Pancreas (tissue), 10 donors: ENCODE data around the gene RNF31. TPM values are rescaled to one million over a fixed set of nuclear protein-coding genes. Genes with fewer than 3 reads are reported as not detected.
A peak's percentile ranks its signal among the peaks of the same experiment; 100 is the strongest.

Source experiments
- ATAC-seq, 4 donors: fragments of 200-7000 bp; cut with Tn5 transposase; one replicate each; pipeline versions ENCODE4 v1.8.0 to v1.9.1; 2020; ENCODE audit warnings: mild to moderate bottlenecking in 4 of 4, moderate library complexity in 4 of 4
- DNase-seq, 6 donors: peaks; one replicate each; pipeline ENCODE4 v3.0.0-alpha.2; 2020
- FAIRE-seq: peaks from 2 replicates; lab custom pipeline; 2012; peaks lifted over from hg19 to GRCh38; lab: Jason Lieb, UNC
- H3K27ac ChIP-seq, 4 donors: fragments of 200-600 bp; sonication (generic); 1 replicate in 3 of 4; 2 replicates in 1 of 4; pipeline versions ENCODE4 v1.5.0 to v1.8.0; 2020
- H3K27me3 ChIP-seq, 4 donors: fragments of 200-600 bp; one replicate each; pipeline ENCODE4 v1.8.0; 2021
- H3K36me3 ChIP-seq, 3 donors: fragments of 200-600 bp; sonication (generic) in 1 of 3; one replicate each; pipeline versions ENCODE4 v1.5.0 to v1.8.0; 2020 to 2021
- H3K4me1 ChIP-seq, 3 donors: fragments of 200-600 bp; one replicate each; pipeline ENCODE4 v1.8.0; 2021
- H3K4me3 ChIP-seq, 4 donors: fragments of 200-600 bp; sonication (generic) in 2 of 4; one replicate each; pipeline versions ENCODE4 v1.5.0 to v1.8.0; 2020 to 2021
- H3K9me3 ChIP-seq, 4 donors: fragments of 200-600 bp; one replicate each; pipeline ENCODE4 v1.8.0; 2021
- WGBS, 2 donors: extraction: QIAGEN DNeasy Blood & Tissue Kit; methylation state at CpG; one replicate each; pipeline ENCODE4 v1.1.7; 2013; 5-methylcytosine and 5-hydroxymethylcytosine counted together
- intact Hi-C, 3 donors: fragments of 100-400 bp; cut with DNase I; formaldehyde crosslinking; loops; one replicate each; pipeline versions ENCODE4 v1.11.1 to v1.14.2; 2022
- polyA plus RNA-seq, 2 donors: library from polyadenylated mRNA; stranded (reverse); fragments of 200-250 nt; gene quantifications; one replicate each; pipeline ENCODE4 v1.2.3, GENCODE V29; 2013
- total RNA-seq, 6 donors: library from RNA; stranded (reverse); fragmentation: NEBNext Ultra II Directional in 4 of 6; extraction: Animal tissue kit (Norgen Biotek cat#: 25700) in 4 of 6; gene quantifications; one replicate each; pipeline versions ENCODE4 v1.2.1 to v1.2.4, GENCODE V29; 2021 to 2023
- TF ChIP-seq, protein P1 (sequence below), 4 donors: fragments of 200-600 bp; sonication (generic) in 3 of 4; IDR thresholded peaks; one replicate each; pipeline versions ENCODE4 v1.5.0 to v1.8.0; 2021; ENCODE audit warnings: antibody characterized with exemption in 4 of 4
- donor health status: healthy with polysubstance abuse.
- donor health status: DM: no; HTN: no; CAD: no; lungs with moderate emphysema.
- donor health status: DM: no; HTN: no; CAD: no.
- donor health status: control.
- donor health status: control.
- donor health status: Bipolar disorder and iron deficiency.
- donor health status: DM: yes; HTN: yes; CAD: no.
- donor health status: DM: no; HTN: no; CAD: no.
- donor health status: DM: no; HTN: no; CAD: no.
- donor health status: DM: yes; HTN: yes; CAD: no.

The RNF31 gene
- total and polyA plus RNA-seq, 8 donors, result 25.8 to 169 (median 40.4) TPM

DNA sequence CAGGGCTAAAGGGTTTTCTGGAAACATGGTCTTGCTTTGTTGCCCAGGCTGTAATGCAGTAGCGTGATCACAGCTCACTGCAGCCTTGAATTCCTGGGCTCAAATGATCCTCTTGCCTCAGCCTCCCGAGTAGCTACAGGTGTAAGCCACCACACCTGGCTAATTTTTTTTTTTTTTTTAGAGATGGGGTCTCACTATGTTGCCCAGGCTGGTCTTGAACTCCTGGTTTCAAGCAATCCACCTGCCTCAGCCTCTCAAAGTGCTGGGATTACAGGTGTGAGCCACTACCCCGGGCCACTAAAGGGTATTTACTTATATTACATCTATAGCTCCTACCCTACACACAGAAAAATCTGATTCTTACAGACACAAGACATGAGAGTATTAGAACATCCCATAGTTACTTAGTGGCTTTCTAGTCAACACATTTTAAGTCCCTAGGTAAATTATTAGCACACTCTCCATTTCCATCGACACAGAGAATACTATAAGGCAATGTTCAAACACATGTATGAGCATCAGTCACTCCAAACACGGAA, 38.9 kb upstream of the RNF31 start:
- WGBS, 2 donors, result 30% methylated on average over 5 of the region's 5 CpGs
- Histone ChIP-seq H3K27me3 (no peaks in the 10 kb centered on the region), H3K27ac (peak overlapping the region in 2 of 4 donors; percentile 72 to 80), H3K9me3 (no peaks in the 10 kb centered on the region), H3K4me3 (no peak overlapping the region), H3K4me1 (peaks cover 3 to 25% (median 16%) of the 10 kb centered on the region in 3 donors), H3K36me3 (no peaks in the 10 kb centered on the region)
- intact Hi-C loops, result no loop called here
- no peak for DNase-seq
- TF ChIP-seq, protein P1, sequence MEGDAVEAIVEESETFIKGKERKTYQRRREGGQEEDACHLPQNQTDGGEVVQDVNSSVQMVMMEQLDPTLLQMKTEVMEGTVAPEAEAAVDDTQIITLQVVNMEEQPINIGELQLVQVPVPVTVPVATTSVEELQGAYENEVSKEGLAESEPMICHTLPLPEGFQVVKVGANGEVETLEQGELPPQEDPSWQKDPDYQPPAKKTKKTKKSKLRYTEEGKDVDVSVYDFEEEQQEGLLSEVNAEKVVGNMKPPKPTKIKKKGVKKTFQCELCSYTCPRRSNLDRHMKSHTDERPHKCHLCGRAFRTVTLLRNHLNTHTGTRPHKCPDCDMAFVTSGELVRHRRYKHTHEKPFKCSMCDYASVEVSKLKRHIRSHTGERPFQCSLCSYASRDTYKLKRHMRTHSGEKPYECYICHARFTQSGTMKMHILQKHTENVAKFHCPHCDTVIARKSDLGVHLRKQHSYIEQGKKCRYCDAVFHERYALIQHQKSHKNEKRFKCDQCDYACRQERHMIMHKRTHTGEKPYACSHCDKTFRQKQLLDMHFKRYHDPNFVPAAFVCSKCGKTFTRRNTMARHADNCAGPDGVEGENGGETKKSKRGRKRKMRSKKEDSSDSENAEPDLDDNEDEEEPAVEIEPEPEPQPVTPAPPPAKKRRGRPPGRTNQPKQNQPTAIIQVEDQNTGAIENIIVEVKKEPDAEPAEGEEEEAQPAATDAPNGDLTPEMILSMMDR (IDR thresholded peaks at IDR 0.05), result no peak
- peak in 1 of 4 donors; percentile 11 for ATAC-seq
- FAIRE-seq, result no peak

DNA sequence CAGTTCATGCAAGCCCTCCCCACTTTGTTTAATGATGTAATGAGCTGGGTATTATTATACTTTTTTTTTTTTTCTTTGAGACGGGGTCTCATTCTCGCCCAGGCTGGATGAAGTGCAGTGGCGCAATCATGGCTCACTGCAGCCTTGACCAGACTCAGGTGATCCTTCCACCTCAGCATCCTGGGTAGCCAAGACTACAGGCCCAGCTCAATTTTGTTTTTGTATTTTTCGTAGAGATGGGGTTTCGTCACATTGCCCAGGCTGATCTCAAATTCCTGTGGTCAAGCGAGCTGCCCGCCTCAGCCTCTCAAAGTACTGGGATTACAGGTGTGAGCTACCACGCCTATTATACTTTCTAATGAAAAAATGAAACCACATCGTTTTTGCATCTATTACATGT, 37.2 kb upstream of the RNF31 start:
- TF ChIP-seq, protein P1 (IDR thresholded peaks at IDR 0.05), result no peak
- intact Hi-C loops, result no loop called here
- peaks cover 3 to 27% (median 16%) of the 10 kb centered on the region in 3 donors for H3K4me1 ChIP-seq
- no peak for ATAC-seq
- H3K9me3 ChIP-seq, result no peaks in the 10 kb centered on the region
- WGBS, 2 donors, result 76 to 78% methylated on average over 9 of the region's 9 CpGs
- peak overlapping the region in 2 of 4 donors; percentile 45 to 50 for H3K27ac ChIP-seq
- no peaks in the 10 kb centered on the region for H3K27me3 ChIP-seq
- no peak overlapping the region for H3K4me3 ChIP-seq
- FAIRE-seq, result no peak
- no peaks in the 10 kb centered on the region for H3K36me3 ChIP-seq
- DNase-seq, result no peak

DNA sequence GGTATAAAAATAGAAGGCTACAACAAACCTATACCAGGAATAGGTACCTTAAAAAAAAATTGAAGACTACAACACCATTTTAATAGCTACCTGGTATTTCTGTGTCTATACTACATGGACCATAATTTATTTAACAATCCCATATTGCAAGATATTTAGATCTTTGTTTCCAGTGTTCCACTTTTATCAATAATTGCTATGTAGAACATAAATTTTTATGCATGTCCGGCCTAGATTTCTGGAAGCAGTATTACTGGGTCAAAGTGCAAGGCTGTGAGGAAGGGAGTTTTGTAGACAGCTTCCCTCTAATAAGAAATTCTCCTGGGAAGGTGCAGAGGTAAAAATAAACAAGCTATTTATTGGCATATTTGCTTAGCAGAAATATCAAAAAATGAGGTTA, 36.8 kb upstream of the RNF31 start:
- no peaks in the 10 kb centered on the region for H3K27me3 ChIP-seq
- no peaks in the 10 kb centered on the region for H3K9me3 ChIP-seq
- H3K36me3 ChIP-seq, result no peaks in the 10 kb centered on the region
- H3K4me3 ChIP-seq, result no peak overlapping the region
- 11 to 18% methylated on average over 1 of the region's 1 CpG for WGBS, 2 donors
- ATAC-seq (no peak), DNase-seq (no peak), FAIRE-seq (no peak)
- peak overlapping the region in 2 of 4 donors; percentile 45 to 50 for H3K27ac ChIP-seq
- intact Hi-C loops, result no loop called here
- peaks cover 3 to 27% (median 16%) of the 10 kb centered on the region in 3 donors for H3K4me1 ChIP-seq
- TF ChIP-seq, protein P1 (IDR thresholded peaks at IDR 0.05), result no peak

DNA sequence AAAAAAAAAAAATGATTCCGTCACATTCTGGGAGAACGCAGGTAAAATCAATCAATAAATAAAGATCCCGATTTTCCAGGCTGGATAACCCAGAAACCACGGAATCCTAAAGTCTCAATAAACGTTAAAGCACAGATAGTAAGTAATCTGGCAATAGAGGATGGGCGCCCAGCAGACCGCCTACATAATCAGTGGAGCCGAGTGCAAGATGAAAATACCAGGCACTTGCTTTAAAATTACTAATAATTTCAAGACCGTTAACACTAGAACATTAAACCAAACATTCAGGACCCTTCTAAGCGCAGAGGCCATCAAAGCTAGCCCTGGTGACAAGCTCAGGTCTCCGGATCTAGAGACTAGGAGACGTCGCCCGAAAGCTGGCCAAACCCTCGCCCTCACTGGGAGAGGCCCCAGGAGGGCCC, 33.9 kb upstream of the RNF31 start:
- Histone ChIP-seq H3K4me3 (peak overlapping the region; percentile 44 to 61 (median 50)), H3K27ac (peak overlapping the region; percentile 92 to 100 (median 98)), H3K27me3 (no peaks in the 10 kb centered on the region), H3K36me3 (peaks cover 2 to 13% (median 8%) of the 10 kb centered on the region in 3 donors), H3K9me3 (no peaks in the 10 kb centered on the region), H3K4me1 (peaks cover 3 to 42% (median 16%) of the 10 kb centered on the region in 3 donors)
- WGBS, 2 donors, result 5 to 7% methylated on average over 15 of the region's 15 CpGs
- TF ChIP-seq, protein P1 (IDR thresholded peaks at IDR 0.05), result no peak
- FAIRE-seq, result no peak
- no peak for DNase-seq
- intact Hi-C loops, result no loop called here
- ATAC-seq, result no peak
